Measurements from ENCODE around the gene SPSB2.
"Not testable (repeated sequence)": the region's sequence is repeated elsewhere in the genome, so short reads cannot be mapped to it uniquely, and the experiment has no call there.

SPSB2 gene

DNA sequence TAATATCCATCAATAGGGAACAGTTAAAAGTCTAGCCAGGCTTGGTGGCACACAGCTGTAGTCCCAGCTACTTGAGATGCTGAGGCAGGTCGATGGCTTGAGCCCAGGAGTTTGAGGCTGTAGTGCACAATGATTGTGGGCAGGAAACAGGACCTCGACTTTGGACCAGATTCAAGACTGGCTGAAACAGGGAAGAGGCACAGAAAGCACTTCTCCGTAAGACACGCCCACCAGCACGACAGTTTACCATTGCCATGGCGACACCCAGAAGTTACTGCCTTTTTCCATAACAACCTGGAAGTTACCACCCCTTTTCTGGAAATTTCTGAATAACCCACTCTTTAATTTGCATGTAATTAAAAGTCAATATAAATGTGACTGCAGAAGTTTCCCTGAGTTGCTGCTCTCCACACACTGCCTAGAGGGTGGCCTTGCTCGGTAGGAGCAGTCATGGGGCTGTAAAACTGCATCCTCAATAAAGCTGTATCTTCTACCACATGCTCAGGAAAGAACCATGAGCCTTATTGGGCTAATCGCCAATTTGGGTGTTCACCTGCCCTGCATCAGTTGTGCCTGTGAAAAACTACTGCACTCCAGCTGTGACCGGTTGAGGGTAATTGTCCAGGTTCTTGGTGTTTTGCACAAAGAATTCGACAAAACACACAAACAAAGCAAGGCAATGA is 26.9 kb upstream of the SPSB2 start:
- DNase-seq (ENCODE audit: low read depth in 2 of 2), result no peak

GRCh38 chr12:6899427-6899826 is 26.3 kb upstream of the SPSB2 start:
- no peak for DNase-seq (ENCODE audit: low read depth in 2 of 2)

DNA sequence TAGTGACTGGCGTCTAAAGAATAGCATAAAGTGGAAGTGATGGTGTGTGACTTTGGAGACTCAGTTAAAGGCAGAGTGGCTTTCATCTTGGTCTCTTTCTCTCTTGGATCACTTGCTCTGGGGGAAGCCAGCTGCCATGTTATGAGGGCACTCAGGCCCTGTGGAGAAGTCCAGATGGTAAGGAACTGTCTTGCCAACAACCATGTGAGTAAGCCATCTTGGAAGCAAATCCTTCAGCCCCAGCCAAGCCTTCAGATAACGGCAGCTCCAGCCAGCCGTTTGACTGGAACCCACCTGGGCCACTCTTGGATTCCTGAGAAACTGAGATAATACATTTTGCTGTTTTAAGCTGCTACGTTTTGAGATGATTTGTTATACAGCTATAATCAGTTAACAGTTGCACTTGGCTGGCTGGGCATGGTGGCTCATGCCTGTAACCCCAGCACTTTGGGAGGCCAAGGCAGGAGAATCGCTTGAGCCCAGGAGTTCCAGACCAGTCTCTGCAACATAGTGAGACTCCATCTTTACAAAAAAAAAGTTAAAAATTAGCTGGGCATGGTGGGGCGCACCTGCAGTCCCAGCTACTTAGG is 23.8 kb upstream of the SPSB2 start:
- DNase-seq (ENCODE audit: low read depth in 2 of 2), result no peak

DNA sequence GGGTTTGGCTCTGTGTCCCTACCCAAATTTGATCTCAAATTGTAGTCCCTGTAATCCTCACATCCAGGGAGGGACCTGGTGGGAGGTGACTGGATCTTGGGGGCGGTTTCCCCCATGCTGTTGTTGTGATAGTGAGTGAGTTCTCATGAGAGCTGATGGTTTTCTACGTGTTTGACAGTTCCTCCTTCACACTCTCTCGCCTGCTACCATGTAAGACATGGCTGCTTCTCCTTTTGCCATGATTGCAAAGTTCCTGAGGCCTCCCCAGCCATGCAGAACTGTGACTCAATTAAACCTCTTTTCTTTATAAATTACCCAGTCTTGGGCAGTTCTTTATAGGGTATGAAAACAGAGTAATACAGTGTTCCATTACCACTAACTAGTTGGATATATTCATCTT is 21.2 kb upstream of the SPSB2 start:
- DNase-seq (ENCODE audit: low read depth in 2 of 2), result no peak

- DNase-seq (ENCODE audit: low read depth in 2 of 2), result not testable (repeated sequence)
Measured at GRCh38 chr12:6892683-6893082, 19.6 kb upstream of the SPSB2 start.

DNA sequence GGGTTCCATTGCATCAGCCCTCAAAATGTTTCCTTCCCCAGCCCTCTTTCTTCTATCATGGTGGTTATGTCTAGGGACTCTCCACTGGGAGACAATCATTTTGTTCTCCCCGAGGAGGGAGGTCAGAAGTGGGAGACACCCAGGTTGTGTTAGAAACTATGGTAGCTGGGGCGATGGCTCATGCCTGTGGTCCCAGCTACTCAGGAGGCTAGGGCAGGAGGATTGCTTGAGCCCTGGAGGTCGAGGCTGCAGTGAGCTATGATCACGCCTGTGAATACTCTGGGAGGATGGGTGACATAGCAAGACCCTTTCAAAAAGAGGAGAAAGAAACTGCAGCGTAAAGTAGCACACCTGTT is 18.5 kb upstream of the SPSB2 start:
- no peak for DNase-seq (ENCODE audit: low read depth in 2 of 2)

DNA sequence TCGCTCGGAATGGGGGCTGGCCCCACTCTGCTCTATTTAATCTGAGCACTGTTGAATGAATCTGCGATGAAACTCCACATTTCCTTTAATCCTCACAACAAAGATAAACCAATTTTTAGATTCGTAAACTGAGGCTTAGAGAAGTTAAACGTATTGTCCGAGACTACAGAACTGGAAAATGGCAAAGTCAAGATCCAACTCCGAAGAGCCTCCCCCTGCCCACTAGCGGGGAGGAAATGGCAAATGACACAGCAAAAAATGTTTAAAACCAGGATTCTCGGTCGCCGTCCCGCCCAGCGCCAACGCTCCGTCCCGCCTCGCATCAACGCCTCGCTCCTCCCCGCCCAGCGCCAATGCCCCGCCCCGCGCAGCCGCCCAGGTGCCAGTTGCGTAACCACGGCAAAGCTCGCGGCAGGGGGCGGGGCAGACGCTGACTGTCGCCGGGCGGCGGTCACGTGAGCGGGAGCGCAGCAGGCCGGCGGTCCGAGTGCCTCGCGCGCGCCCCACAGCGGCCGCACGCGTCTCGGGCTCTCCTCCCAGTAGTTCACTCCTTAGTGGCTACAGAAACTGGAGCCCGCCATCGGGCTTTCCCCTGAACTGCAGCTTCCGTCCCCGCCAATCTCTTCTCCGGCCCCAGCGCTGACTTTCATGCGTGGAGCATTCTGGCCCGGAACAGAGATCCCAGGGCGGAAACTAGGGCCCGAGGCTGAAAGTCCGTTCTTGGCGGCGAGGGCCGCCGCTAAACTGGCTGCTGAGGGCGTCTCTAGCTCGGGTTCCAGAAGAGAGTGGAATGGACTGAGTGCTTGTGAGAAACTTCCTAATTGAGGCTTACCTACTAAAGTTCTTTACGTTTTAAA is 17.9 kb upstream of the SPSB2 start:
- DNase-seq (ENCODE audit: low read depth in 2 of 2), result peak; percentile 98

DNA sequence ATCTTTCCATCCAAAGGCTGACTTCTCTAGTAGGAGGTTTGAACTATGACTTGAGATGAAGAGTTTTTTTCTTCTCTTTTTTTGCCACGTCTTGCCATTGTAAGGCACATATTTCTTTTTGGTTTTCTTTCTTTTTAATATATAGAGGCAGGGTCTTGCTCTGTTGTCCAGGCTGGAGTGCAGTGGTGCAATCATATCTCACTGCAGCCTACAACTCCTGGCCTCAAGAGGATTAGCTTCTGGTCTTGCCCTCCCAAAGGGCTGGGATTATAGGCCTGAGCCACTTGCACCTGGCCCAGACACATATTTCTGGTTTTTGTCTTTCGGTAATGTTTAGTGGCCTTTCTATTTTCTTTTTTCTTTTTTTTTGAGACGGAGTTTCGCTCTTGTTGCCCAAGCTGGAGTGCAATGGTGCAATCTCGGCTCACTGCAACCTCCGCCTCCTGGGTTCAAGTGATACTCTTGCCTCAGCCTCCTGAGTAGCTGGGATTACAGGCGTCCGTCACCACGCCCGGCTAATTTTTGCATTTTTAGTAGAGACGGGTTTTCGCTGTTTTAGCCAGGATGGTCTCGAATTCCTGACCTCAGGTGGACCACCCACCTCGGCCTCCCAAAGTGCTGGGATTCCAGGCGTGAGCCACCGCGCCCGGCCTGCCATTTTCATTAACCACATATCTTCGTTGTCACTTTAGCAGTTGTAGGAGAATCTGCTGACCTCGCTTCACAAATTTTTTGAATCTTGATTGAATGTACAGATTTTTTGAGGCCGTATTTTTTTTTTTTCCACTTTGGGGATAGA is 16.9 kb upstream of the SPSB2 start:
- not testable (repeated sequence) for DNase-seq (ENCODE audit: low read depth in 2 of 2)

GRCh38 chr12:6888794-6889193 is 15.7 kb upstream of the SPSB2 start:
- DNase-seq (ENCODE audit: low read depth in 2 of 2), result not testable (repeated sequence)

DNA sequence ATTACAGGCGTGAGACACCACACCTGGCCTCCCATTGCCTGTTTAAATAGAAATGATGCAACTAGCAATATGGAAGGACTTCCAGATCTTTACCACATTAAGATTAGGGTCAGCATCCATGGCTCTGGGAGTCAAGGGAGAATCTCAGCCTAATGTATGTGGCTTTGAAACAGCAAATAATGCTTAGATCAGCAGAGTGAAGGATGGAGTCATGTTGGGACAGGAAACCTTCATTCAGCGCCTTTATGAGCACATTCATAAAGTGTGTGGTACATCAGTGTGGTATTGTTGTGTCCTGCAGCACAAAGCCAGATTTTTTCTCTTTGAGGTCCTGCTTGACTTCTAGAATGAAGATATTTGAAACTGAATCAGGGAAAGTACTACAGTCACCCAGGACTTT is 15.3 kb upstream of the SPSB2 start:
- DNase-seq (ENCODE audit: low read depth in 2 of 2), result no peak

DNA sequence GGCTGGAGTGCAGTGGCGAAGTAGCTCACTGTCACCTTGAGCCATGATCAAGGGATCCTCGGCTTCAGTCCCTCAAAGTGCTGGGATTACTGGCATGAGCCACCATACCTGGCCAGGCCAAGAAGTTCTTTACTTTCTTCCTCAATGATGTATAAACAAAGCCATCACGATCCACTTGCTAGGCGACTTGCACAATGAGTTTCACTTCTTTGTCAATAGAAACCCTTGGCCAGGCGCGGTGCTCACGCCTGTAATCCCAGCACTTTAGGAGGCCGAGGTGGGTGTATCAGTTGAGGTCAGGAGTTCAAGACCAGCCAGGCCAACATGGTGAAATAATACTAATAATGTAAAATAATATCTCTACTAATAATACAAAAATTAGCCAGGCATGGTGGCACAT is 14.4 kb upstream of the SPSB2 start:
- no peak for DNase-seq (ENCODE audit: low read depth in 2 of 2)

DNA sequence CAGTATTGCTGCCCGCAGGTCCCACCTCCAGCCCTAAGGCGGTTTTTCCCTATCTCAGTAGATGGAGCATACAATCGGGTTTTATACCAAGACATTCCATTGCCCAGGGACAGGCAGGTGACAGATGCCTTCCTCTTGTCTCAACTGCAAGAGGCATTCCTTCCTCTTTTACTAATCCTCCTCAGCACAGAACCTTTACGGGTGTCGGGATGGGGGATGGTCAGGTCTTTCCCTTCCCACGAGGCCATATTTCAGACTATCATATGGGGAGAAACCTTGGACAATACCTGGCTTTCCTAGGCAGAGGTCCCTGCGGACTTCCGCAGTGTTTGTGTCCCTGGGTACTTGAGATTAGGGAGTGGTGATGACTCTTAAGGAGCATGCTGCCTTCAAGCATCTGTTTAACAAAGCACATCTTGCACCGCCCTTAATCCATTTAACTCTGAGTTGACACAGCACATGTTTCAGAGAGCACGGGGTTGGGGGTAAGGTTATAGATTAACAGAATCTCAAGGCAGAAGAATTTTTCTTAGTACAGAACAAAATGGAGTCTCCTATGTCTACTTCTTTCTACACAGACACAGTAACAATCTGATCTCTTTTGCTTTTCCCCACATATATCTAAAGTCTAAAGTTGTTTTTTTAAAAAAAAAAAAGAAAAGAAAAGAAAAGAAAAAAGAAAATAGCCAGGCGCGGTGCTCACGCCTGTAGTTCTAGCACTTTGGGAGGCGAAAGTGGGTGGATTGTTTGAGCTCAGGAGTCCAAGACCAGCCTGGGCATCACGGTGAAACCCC is 13.3 kb upstream of the SPSB2 start:
- not testable (repeated sequence) for DNase-seq (ENCODE audit: low read depth in 2 of 2)

- DNase-seq (ENCODE audit: low read depth in 2 of 2), result no peak
Measured at GRCh38 chr12:6884539-6884938, 11.4 kb upstream of the SPSB2 start.

DNA sequence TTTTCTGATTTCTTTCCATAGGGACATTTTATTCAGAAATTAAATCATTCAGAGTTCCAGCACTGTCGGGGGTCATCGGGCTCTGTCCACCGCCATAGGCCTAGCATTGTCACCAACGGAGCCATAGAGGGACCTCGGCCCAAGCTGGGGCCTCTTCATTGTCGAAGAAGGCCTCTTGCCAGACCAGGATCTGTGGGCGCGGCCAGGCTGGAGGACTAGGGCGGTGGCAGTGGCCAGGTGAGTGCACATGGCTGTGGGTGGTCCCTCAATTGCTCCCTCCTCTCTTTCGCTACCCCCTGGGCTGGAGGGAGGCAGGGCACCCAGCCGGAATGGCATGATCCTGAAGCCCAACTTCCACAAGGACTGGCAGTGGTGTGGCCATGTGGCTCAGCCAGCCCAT is 10.6 kb upstream of the SPSB2 start:
- no peak for DNase-seq (ENCODE audit: low read depth in 2 of 2)

- DNase-seq (ENCODE audit: low read depth in 2 of 2), result no peak
Measured at GRCh38 chr12:6883252-6883651, 10.1 kb upstream of the SPSB2 start.

GRCh38 chr12:6879824-6880223 is 6.7 kb upstream of the SPSB2 start:
- DNase-seq (ENCODE audit: low read depth in 2 of 2), result not testable (repeated sequence)

DNA sequence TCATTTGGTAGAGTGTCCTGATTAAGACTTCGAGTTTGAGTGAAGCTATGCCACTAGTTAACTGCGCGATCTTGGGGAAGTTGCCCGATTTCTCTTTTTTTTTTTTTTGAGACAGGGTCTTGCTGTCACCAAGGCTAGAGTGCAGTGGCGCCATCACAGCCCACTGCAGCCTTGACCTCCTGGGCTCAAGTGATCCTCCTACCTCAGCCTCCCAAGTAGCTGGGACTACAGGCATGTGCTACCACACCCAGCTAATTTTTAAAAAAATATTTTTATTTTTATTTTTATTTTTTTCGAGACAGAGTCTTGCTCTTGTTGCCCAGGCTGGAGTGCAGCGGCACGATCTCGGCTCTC is 889 bp upstream of the SPSB2 start:
- not testable (repeated sequence) for DNase-seq (ENCODE audit: low read depth in 2 of 2)

- DNase-seq (ENCODE audit: low read depth in 2 of 2), result peak; percentile 77 to 82
Measured at GRCh38 chr12:6872073-6873048, 742 bp downstream of the SPSB2 start.

- peak in 1 of 2 donors; percentile 47 for DNase-seq (ENCODE audit: low read depth in 2 of 2)
Measured at GRCh38 chr12:6871052-6871957, 1.8 kb downstream of the SPSB2 start.
